SU-DHL-6 (cell line): ENCODE measurements around the gene HBG2.

Experiments
- H2AFZ ChIP-seq: fragments of 200-600 bp; sonication (generic); 2 replicates; pipeline ENCODE4 v1.6.1; 2014; ENCODE audit warnings: low read depth, mild to moderate bottlenecking, moderate library complexity, mixed read lengths, antibody characterized with exemption, low read length; ENCODE audit not compliant: severe bottlenecking
- H3F3A ChIP-seq: fragments of 200-600 bp; shearing (Covaris generic); 2 replicates; pipeline ENCODE4 v1.6.0; 2016; ENCODE audit warnings: antibody characterized with exemption, mild to moderate bottlenecking; ENCODE audit not compliant: insufficient read depth
- H3K27ac ChIP-seq: fragments of 200-600 bp; sonication (generic); 2 replicates; pipeline ENCODE4 v1.5.1; 2016; ENCODE audit warnings: low read depth, mild to moderate bottlenecking, low read length, moderate library complexity, mixed read lengths
- H3K27me3 ChIP-seq: fragments of 200-600 bp; sonication (generic), shearing (Covaris generic); 2 replicates; pipeline ENCODE4 v1.6.0; 2014; ENCODE audit warnings: mild to moderate bottlenecking, low read length
- H3K36me3 ChIP-seq: fragments of 200-600 bp; sonication (generic); 2 replicates; pipeline ENCODE4 v1.6.1; 2014; ENCODE audit warnings: mild to moderate bottlenecking, low read length, mixed read lengths
- H3K4me2 ChIP-seq: fragments of 300-600, 200-600 bp; shearing (Covaris generic), sonication (generic); 2 replicates; pipeline ENCODE4 v1.6.0; 2014; ENCODE audit warnings: low read length, low read depth, mild to moderate bottlenecking; ENCODE audit not compliant: poor library complexity, severe bottlenecking
- H3K4me3 ChIP-seq: fragments of 200-600 bp; sonication (generic); 2 replicates; pipeline ENCODE4 v1.5.1; 2014; ENCODE audit warnings: antibody characterized with exemption, low read length, mild to moderate bottlenecking, mixed read lengths; ENCODE audit not compliant: insufficient read depth, poor library complexity, severe bottlenecking
- H3K79me2 ChIP-seq: fragments of 200-600 bp; sonication (generic); 2 replicates; pipeline ENCODE4 v1.6.1; 2014; ENCODE audit warnings: mild to moderate bottlenecking, low read length, moderate library complexity; ENCODE audit not compliant: insufficient read depth
- H3K9ac ChIP-seq: fragments of 200-600 bp; sonication (generic); 2 replicates; pipeline ENCODE4 v1.7.0; 2014; ENCODE audit warnings: mild to moderate bottlenecking, low read length
- H3K9me2 ChIP-seq: fragments of 200-600 bp; sonication (generic); replicated peaks from 2 replicates; pipeline ENCODE4 v1.6.1; 2014; ENCODE audit warnings: low read length; ENCODE audit not compliant: insufficient read depth
- H3K9me3 ChIP-seq: fragments of 200-600 bp; sonication (generic); 2 replicates; pipeline ENCODE4 v1.6.1; 2014; ENCODE audit warnings: low read length, mixed read lengths; ENCODE audit not compliant: insufficient read depth
- H4K20me1 ChIP-seq: fragments of 200-600 bp; sonication (generic); 2 replicates; pipeline ENCODE4 v1.6.1; 2014; ENCODE audit warnings: low read depth, mild to moderate bottlenecking, antibody characterized with exemption, low read length, moderate library complexity, mixed read lengths
- CTCF ChIP-seq: fragments of 200-600 bp; sonication (generic); IDR thresholded peaks from one replicate; pipeline ENCODE4 v1.5.1; 2017; ENCODE audit warnings: antibody characterized with exemption, mild to moderate bottlenecking, low read length, moderate library complexity; ENCODE audit not compliant: insufficient read depth, poor library complexity, severe bottlenecking
- EZH2phosphoT487 ChIP-seq: fragments of 200-600 bp; sonication (generic), shearing (Covaris generic); conservative IDR thresholded peaks from 2 replicates; pipeline ENCODE4 v1.6.1; 2018; ENCODE audit warnings: mild to moderate bottlenecking, antibody characterized with exemption, low read length, moderate library complexity, mixed read lengths

The HBG2 gene

GRCh38 chr11:5293028-5293427 is 38.4 kb upstream of the HBG2 start:
- Histone ChIP-seq H3F3A (no peaks in the 10 kb centered on the region), H4K20me1 (no peaks in the 10 kb centered on the region), H3K36me3 (no peaks in the 10 kb centered on the region), H3K27ac (no peak overlapping the region), H3K79me2 (no peaks in the 10 kb centered on the region), H3K9me2 (no peaks in the 10 kb centered on the region), H3K4me3 (no peak overlapping the region), H3K27me3 (no peaks in the 10 kb centered on the region), H2AFZ (no peak overlapping the region), H3K9me3 (no peaks in the 10 kb centered on the region), H3K4me2 (no peak overlapping the region), H3K9ac (no peak overlapping the region)
- no peak for TF ChIP-seq CTCF
- no peak for TF ChIP-seq EZH2phosphoT487

GRCh38 chr11:5291207-5291838 is 36.7 kb upstream of the HBG2 start:
- no peaks in the 10 kb centered on the region for H4K20me1 ChIP-seq
- H3F3A ChIP-seq: no peaks in the 10 kb centered on the region
- TF ChIP-seq CTCF (peak; percentile 36), EZH2phosphoT487 (no peak)
- H2AFZ ChIP-seq: no peak overlapping the region
- H3K27me3 ChIP-seq: no peaks in the 10 kb centered on the region
- no peak overlapping the region for H3K9ac ChIP-seq
- H3K27ac ChIP-seq: no peak overlapping the region
- no peaks in the 10 kb centered on the region for H3K9me2 ChIP-seq
- H3K4me2 ChIP-seq: no peak overlapping the region
- H3K36me3 ChIP-seq: no peaks in the 10 kb centered on the region
- H3K4me3 ChIP-seq: no peak overlapping the region
- no peaks in the 10 kb centered on the region for H3K9me3 ChIP-seq
- no peaks in the 10 kb centered on the region for H3K79me2 ChIP-seq

- no peak overlapping the region for H3K4me3 ChIP-seq
- no peak overlapping the region for H2AFZ ChIP-seq
- no peak overlapping the region for H3K9ac ChIP-seq
- no peaks in the 10 kb centered on the region for H3K36me3 ChIP-seq
- H3K79me2 ChIP-seq: no peaks in the 10 kb centered on the region
- no peak overlapping the region for H3K4me2 ChIP-seq
- no peaks in the 10 kb centered on the region for H4K20me1 ChIP-seq
- H3F3A ChIP-seq: no peaks in the 10 kb centered on the region
- TF ChIP-seq CTCF: no peak
- TF ChIP-seq EZH2phosphoT487: no peak
- H3K9me2 ChIP-seq: no peaks in the 10 kb centered on the region
- no peaks in the 10 kb centered on the region for H3K9me3 ChIP-seq
- H3K27ac ChIP-seq: no peak overlapping the region
- no peaks in the 10 kb centered on the region for H3K27me3 ChIP-seq
Measured at GRCh38 chr11:5290106-5290505, 35.5 kb upstream of the HBG2 start.
